Omental fat pad (tissue), 4 donors: Measurements from ENCODE around the gene NRCAM. TPM values are rescaled to one million over a fixed set of nuclear protein-coding genes. Genes with fewer than 3 reads are reported as not detected.
A peak's percentile ranks its signal among the peaks of the same experiment; 100 is the strongest.
"Not testable (repeated sequence)": the region's sequence is repeated elsewhere in the genome, so short reads cannot be mapped to it uniquely, and the experiment has no call there.

ENCODE experiments used
- ATAC-seq: fragments of 150-250 bp; one replicate; pipeline ENCODE4 v1.9.1; 2016; ENCODE audit warnings: mild to moderate bottlenecking, moderate library complexity; ENCODE audit not compliant: low FRiP score
- DNase-seq: peaks from one replicate; pipeline ENCODE4 v3.0.0-alpha.2; 2019; ENCODE audit warnings: low spot score
- CTCF ChIP-seq, 3 donors: fragments of 450-650 bp; IDR thresholded peaks; one replicate each; pipeline ENCODE4 v1.5.1; 2016 to 2017; ENCODE audit warnings: antibody characterized with exemption in 3 of 3, mild to moderate bottlenecking in 3 of 3, moderate library complexity in 2 of 3
- total RNA-seq, 4 donors: library from RNA; depleted of rRNA; stranded (reverse); fragments of >200 nt; gene quantifications; one replicate each; pipeline ENCODE4 v1.1.0, GENCODE V29; 2016

NRCAM gene
- total RNA-seq = 1 to 10 TPM; 1.9 to 6.5 (median 4.6) TPM

GRCh38 chr7:108455998-108456677 is at the start of gene NRCAM:
TSS of gene NRCAM (minus strand) at chr7:108456436. CDS start at chr7:108240064, 216,372 bp downstream.
- ATAC-seq = peak; percentile 52

GRCh38 chr7:108504576-108504975 is 48.3 kb upstream of the NRCAM start:
- not testable (repeated sequence) for ATAC-seq, DNase-seq

More at GRCh38 chr7:108455998-108456677, at the start of gene NRCAM:
- no peak for DNase-seq
- no peak for TF ChIP-seq CTCF (IDR thresholded peaks at IDR 0.05)

GRCh38 chr7:108503112-108504026 is 47.1 kb upstream of the NRCAM start:
- TF ChIP-seq CTCF (IDR thresholded peaks at IDR 0.05) = no peak
- DNase-seq (no peak), ATAC-seq (no peak)

- peak; percentile 63 for ATAC-seq
- no peak for TF ChIP-seq CTCF (IDR thresholded peaks at IDR 0.05)
- no peak for DNase-seq
Measured at GRCh38 chr7:108499566-108499965, 43.3 kb upstream of the NRCAM start.

GRCh38 chr7:108498481-108498880 is 42.2 kb upstream of the NRCAM start:
- no peak for TF ChIP-seq CTCF (IDR thresholded peaks at IDR 0.05)
- DNase-seq = no peak
- no peak for ATAC-seq

GRCh38 chr7:108497082-108497725 is 41.0 kb upstream of the NRCAM start:
- peak; percentile 44 for DNase-seq
- no peak for ATAC-seq
- peak in 1 of 3 donors; percentile 38 for TF ChIP-seq CTCF (IDR thresholded peaks at IDR 0.05)

GRCh38 chr7:108492742-108493141 is 36.5 kb upstream of the NRCAM start:
- ATAC-seq (no peak), DNase-seq (no peak)
- no peak for TF ChIP-seq CTCF (IDR thresholded peaks at IDR 0.05)
